IPS-18a (cell line): Measurements from ENCODE around the gene CCDC106.

ENCODE experiments used
- H3K27ac ChIP-seq: one replicate; pipeline ENCODE4 v1.5.1; 2013; ENCODE audit warnings: low read length
- H3K27me3 ChIP-seq: one replicate; pipeline ENCODE4 v1.6.1; 2013; ENCODE audit warnings: mild to moderate bottlenecking, low read length; ENCODE audit not compliant: control insufficient read depth, insufficient read depth
- H3K36me3 ChIP-seq: one replicate; pipeline ENCODE4 v1.6.1; 2013; ENCODE audit warnings: low read depth, low read length; ENCODE audit not compliant: control insufficient read depth
- H3K4me1 ChIP-seq: one replicate; pipeline ENCODE4 v1.6.1; 2013; ENCODE audit warnings: low read depth, low read length; ENCODE audit not compliant: control insufficient read depth
- H3K4me3 ChIP-seq: one replicate; pipeline ENCODE4 v1.5.1; 2013; ENCODE audit warnings: low read length
- H3K9ac ChIP-seq: one replicate; pipeline ENCODE4 v1.6.1; 2013; ENCODE audit warnings: mild to moderate bottlenecking, low read length, moderate library complexity
- H3K9me3 ChIP-seq: one replicate; pipeline ENCODE4 v1.6.1; 2013; ENCODE audit warnings: low read depth, low read length; ENCODE audit not compliant: control insufficient read depth

Gene CCDC106

GRCh38 chr19:55693336-55693974 is 45.4 kb downstream of the CCDC106 start:
- H3K27ac ChIP-seq = no peak overlapping the region
- H3K36me3 ChIP-seq = peaks cover 31% of the 10 kb centered on the region
- no peak overlapping the region for H3K4me3 ChIP-seq
- no peaks in the 10 kb centered on the region for H3K9me3 ChIP-seq
- no peaks in the 10 kb centered on the region for H3K4me1 ChIP-seq
- H3K9ac ChIP-seq = no peak overlapping the region
- no peaks in the 10 kb centered on the region for H3K27me3 ChIP-seq

- no peak overlapping the region for H3K9ac ChIP-seq
- H3K27me3 ChIP-seq = no peaks in the 10 kb centered on the region
- no peaks in the 10 kb centered on the region for H3K4me1 ChIP-seq
- peaks cover 26% of the 10 kb centered on the region for H3K36me3 ChIP-seq
- no peak overlapping the region for H3K27ac ChIP-seq
- H3K9me3 ChIP-seq = no peaks in the 10 kb centered on the region
- H3K4me3 ChIP-seq = no peak overlapping the region
Measured at GRCh38 chr19:55694241-55694655, 46.2 kb downstream of the CCDC106 start.

DNA sequence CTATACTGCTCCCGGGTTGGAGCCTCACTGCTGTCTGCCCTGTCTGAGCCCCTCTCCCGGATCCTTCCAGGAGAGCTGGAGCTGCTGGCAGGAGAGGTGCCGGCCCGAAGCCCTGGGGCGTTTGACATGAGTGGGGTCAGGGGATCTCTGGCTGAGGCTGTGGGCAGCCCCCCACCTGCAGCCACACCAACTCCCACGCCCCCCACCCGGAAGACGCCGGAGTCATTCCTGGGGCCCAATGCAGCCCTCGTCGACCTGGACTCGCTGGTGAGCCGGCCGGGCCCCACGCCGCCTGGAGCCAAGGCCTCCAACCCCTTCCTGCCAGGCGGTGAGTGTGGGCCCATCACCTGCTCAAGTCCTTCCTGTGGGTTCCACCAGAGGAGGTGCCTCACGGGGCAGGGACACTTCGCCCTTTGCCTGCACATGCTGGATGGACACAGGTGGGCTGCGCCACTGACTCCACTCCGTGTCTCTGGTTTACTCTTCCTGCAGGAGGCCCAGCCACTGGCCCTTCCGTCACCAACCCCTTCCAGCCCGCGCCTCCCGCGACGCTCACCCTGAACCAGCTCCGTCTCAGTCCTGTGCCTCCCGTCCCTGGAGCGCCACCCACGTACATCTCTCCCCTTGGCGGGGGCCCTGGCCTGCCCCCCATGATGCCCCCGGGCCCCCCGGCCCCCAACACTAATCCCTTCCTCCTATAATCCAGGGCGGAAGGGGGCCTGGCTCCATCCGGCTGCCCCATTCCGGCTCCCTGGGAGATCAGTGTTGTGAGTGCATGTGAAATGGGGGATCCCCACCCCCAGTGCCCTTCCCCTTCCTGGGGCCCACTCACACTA is 46.9 kb downstream of the CCDC106 start:
- H3K36me3 ChIP-seq = peaks cover 19% of the 10 kb centered on the region

GRCh38 chr19:55695511-55696290 is 47.7 kb downstream of the CCDC106 start:
- no peak overlapping the region for H3K27ac ChIP-seq
- no peak overlapping the region for H3K4me3 ChIP-seq
- H3K36me3 ChIP-seq = peaks cover 17% of the 10 kb centered on the region
- no peaks in the 10 kb centered on the region for H3K27me3 ChIP-seq
- H3K9me3 ChIP-seq = no peaks in the 10 kb centered on the region
- no peaks in the 10 kb centered on the region for H3K4me1 ChIP-seq
- no peak overlapping the region for H3K9ac ChIP-seq

More for the DNA sequence above, 46.9 kb downstream of the CCDC106 start:
- no peaks in the 10 kb centered on the region for H3K4me1 ChIP-seq
- no peak overlapping the region for H3K4me3 ChIP-seq
- H3K27ac ChIP-seq = no peak overlapping the region
- no peak overlapping the region for H3K9ac ChIP-seq
- H3K27me3 ChIP-seq = no peaks in the 10 kb centered on the region
- H3K9me3 ChIP-seq = no peaks in the 10 kb centered on the region

DNA sequence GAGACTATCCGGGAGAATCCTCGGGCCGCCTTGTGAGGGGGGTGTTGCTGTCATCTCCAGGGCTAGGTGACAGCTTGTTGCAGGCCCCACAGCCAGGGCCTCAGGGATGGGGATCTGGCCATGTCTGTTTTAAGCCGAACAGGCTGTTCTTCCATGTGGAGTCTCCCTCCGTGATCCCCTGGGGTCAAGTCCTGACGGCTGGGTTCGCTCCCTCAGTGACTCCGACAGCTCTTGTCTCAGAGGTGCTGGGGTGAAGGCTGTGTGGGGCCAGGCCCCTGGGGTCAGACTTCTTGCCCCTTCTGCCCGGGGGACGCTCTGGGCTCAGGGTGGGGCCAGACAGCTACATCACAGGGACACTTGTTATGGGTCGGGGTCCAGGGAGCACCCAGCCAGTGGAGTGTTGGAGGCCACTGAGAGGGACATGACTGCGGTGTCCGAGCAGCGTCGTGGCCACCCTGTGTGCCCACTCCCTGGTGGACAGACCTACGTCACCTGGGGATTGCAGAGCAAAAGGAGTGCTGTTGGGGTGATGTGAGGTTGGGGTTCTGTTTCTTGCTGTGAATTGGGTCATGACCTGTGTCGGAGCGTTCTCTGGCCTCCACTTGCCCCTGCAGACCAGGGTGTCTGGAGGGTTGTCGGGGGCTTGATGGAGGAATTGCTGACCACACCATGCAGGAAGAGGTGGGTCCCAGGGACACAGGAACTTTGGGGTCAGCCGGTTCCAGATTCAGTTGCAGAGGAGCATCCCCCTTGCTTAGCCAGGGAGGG is 48.5 kb downstream of the CCDC106 start:
- H3K4me1 ChIP-seq = no peaks in the 10 kb centered on the region
- no peaks in the 10 kb centered on the region for H3K27me3 ChIP-seq
- no peak overlapping the region for H3K9ac ChIP-seq
- H3K27ac ChIP-seq = no peak overlapping the region
- H3K4me3 ChIP-seq = no peak overlapping the region
- no peaks in the 10 kb centered on the region for H3K9me3 ChIP-seq
- H3K36me3 ChIP-seq = peaks cover 17% of the 10 kb centered on the region

GRCh38 chr19:55697069-55697440 is 49.0 kb downstream of the CCDC106 start:
- no peak overlapping the region for H3K27ac ChIP-seq
- H3K9ac ChIP-seq = no peak overlapping the region
- peaks cover 17% of the 10 kb centered on the region for H3K36me3 ChIP-seq
- H3K4me3 ChIP-seq = no peak overlapping the region
- H3K4me1 ChIP-seq = no peaks in the 10 kb centered on the region
- no peaks in the 10 kb centered on the region for H3K27me3 ChIP-seq
- no peaks in the 10 kb centered on the region for H3K9me3 ChIP-seq

DNA sequence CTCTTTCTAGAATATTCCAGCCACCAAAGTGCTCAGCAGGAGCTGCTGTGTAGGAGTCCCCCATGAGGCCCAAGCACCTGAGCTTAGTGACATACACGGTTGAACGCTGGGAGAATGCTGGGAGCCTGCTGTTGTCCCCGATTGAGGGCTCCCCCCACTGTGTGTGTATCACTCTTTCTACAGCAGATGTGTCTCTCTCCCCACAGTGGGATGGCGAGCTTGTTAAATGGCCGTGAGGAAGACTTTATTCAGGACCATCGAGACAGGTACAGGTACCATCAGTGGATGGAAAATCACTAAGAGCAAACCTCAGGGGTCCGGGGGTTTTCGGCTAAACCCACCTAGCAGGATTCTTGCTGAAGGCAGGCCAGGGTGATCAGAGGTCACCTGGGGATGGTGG is 49.7 kb downstream of the CCDC106 start:
- Histone ChIP-seq H3K9me3 (no peaks in the 10 kb centered on the region), H3K36me3 (peaks cover 17% of the 10 kb centered on the region), H3K27ac (no peak overlapping the region), H3K9ac (no peak overlapping the region), H3K4me1 (no peaks in the 10 kb centered on the region), H3K4me3 (no peak overlapping the region), H3K27me3 (no peaks in the 10 kb centered on the region)

GRCh38 chr19:55698256-55698655 is 50.2 kb downstream of the CCDC106 start:
- no peaks in the 10 kb centered on the region for H3K4me1 ChIP-seq
- H3K4me3 ChIP-seq = no peak overlapping the region
- no peaks in the 10 kb centered on the region for H3K27me3 ChIP-seq
- H3K36me3 ChIP-seq = peaks cover 17% of the 10 kb centered on the region
- H3K27ac ChIP-seq = no peak overlapping the region
- H3K9ac ChIP-seq = no peak overlapping the region
- no peaks in the 10 kb centered on the region for H3K9me3 ChIP-seq

DNA sequence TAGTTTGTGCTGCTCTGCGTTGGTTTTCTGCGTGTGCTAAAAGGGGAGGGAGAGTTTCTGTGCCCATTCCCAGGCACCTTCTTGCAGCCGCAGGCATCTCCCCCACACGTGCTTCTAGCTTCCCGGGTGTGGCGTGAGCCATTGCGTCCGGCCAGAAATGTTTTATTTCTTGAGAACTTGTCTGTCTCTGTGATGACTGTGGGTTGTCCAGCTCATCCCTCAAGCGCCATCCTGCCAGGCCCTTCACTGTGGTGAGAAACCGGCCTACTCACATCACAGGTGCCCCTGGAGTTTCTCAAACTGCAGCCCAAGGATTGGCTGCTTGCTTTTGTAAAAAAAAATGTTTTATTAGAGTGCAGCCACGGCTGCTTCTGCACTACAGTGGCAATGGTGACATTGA is 51.2 kb downstream of the CCDC106 start:
- no peaks in the 10 kb centered on the region for H3K27me3 ChIP-seq
- no peaks in the 10 kb centered on the region for H3K9me3 ChIP-seq
- H3K4me1 ChIP-seq = no peaks in the 10 kb centered on the region
- no peak overlapping the region for H3K27ac ChIP-seq
- peaks cover 13% of the 10 kb centered on the region for H3K36me3 ChIP-seq
- no peak overlapping the region for H3K9ac ChIP-seq
- H3K4me3 ChIP-seq = no peak overlapping the region

DNA sequence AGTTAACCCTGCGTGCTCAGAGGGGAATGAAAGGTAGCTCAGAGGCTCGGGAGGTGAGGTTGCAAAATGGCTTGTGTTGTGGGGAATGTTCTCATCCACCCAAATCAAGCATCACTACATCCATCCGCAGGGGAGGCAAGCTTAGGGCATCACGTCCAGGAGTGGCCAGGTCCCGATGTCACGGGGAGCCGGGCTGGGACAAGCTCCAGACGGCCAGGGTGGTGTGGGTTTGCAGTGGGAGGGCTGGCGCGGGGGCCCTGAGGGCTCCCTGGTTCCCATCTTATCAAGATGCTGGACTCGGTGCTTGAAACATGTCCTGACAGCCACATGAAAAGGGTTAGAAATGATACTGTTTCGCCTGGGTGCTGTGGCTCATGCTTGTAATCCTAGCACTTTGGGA is 52.8 kb downstream of the CCDC106 start:
- Histone ChIP-seq H3K27me3 (no peaks in the 10 kb centered on the region), H3K9ac (no peak overlapping the region), H3K36me3 (no peaks in the 10 kb centered on the region), H3K4me1 (no peaks in the 10 kb centered on the region), H3K4me3 (no peak overlapping the region), H3K27ac (no peak overlapping the region), H3K9me3 (no peaks in the 10 kb centered on the region)

DNA sequence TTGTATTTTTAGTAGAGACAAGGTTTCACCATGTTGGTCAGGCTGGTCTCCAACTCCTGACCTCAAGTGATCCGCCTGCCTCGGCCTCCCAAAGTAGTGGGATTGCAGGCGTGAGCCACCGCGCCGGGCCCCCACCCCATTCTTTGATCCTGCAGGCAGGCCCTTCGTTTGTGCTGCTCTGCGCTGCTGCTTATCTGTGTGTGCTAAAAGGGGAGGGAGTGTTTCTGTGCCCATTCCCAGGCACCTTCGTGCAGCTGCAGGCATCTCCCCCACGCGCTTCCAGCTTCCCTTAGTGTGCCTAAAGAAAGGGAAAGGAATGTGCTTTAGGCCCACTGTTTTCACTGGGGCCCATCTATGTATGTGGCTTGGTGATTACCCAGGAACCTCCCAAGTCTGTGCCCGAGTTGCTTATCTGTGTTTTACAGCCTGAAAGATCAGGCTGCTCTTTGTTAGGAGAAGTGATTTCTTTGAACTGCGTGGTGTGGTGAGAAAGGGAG is 54.2 kb downstream of the CCDC106 start:
- Histone ChIP-seq H3K9ac (no peak overlapping the region), H3K4me1 (no peaks in the 10 kb centered on the region), H3K27ac (no peak overlapping the region), H3K4me3 (no peak overlapping the region), H3K9me3 (peaks cover 5% of the 10 kb centered on the region), H3K36me3 (no peaks in the 10 kb centered on the region), H3K27me3 (no peaks in the 10 kb centered on the region)
